Cardiac fibroblast (primary cell): ENCODE data around the gene WIPF1.

Experiments
- DNase-seq, 2 donors: peaks; one replicate each; pipeline versions ENCODE4 v3.0.0 to v3.0.0-alpha.2; 2010; ENCODE audit warnings: low read depth in 2 of 2
- H3K4me3 ChIP-seq, 2 donors: replicated peaks in 1 of 2; 1 replicate in 1 of 2; 2 replicates in 1 of 2; pipeline ENCODE4 v1.5.1; 2011; ENCODE audit warnings: low read depth in 2 of 2, low read length in 2 of 2, mild to moderate bottlenecking in 2 of 2, moderate library complexity in 1 of 2
- CTCF ChIP-seq: IDR thresholded peaks from one replicate; pipeline ENCODE4 v1.5.1; 2011; ENCODE audit warnings: low read depth, mild to moderate bottlenecking, low read length, inconsistent platforms

WIPF1 gene

DNA sequence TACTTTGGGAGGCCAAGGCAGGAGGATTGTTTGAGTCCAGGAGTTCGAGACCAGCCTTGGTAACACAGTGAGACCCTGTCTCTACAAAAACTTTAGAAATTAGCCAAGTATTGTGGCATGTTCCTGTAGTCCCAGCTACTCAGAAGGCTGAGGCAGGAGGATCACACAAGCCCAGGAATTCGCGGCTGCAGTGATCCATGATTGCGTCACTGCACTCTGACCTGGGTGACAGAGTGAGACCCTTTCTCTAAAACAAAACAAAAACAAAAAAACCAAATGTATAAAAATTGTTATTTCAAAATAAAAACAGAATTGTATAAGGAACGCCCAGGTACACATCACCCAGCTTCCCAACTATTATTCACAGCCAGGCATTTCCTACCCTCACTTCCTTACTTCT, 56.7 kb downstream of the WIPF1 start:
- no peak for TF ChIP-seq CTCF
- no peak for DNase-seq
- H3K4me3 ChIP-seq, result no peak overlapping the region

DNA sequence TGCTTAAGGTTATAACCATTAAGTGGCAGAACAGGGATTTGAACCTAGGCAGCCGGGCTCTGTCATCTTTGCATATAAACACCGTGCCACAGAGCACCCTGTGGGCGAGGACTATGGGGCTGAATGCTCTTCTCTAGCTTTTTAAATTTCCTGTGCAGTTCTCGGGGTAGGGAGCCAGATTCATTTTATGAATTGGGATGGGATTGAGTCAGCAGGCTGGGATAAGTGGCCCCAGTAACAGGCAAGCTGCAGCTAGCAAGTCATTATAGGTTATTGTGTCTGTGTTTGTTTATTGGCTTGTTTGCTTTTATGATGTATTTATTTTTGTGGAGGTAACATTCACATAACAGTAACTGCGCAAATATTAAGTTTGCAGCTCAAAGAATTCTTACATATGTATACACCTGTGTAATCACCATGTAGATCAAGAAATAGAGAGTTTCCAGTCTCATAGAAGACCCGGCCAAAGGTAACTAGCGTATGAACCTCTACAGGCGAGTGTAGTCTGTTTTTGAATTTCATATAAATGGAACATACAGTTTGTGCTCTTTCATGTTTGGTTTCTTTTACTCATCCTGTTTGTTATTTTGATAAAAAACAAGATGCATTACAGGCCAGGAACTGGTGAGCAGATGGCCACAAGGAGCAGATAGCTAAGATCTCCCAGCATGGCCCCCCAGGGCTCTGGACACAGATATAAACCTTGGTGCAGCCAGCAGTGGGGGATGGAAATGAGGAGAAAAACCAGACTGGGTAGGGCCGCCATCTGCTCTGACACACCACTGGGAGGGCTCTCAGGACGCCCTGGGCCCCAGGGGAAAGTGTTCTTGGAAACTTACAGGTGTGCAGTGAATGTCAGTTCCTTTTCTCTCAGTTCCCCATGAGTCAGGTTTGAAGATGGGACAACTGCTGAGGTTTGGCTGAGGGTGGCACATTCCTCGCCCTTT, 61.6 kb downstream of the WIPF1 start:
- no peak overlapping the region for H3K4me3 ChIP-seq
- TF ChIP-seq CTCF, result no peak
- no peak for DNase-seq

DNA sequence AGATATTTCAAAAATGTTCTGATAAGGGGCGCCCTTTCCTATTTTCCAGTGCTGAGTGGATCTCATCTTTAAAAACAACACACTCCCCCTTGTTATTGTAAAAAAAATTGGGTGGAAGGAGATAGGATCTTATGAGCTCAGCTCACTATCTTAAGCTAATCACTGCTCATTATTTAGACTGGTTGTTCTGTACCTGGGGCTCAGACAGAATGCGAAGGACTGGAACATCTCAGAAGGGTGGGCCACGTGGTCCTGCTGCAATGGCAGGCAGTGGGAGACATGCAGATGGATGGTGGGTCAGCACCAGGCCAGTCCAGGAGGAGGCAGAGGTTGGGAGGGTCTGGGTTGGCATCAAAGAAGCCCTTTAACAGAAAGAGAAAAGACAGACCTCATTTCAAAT, 62.5 kb downstream of the WIPF1 start:
- no peak for TF ChIP-seq CTCF
- no peak overlapping the region for H3K4me3 ChIP-seq
- DNase-seq, result no peak

GRCh38 chr2:174529916-174530315, 67.7 kb downstream of the WIPF1 start:
- DNase-seq, result no peak
- no peak overlapping the region for H3K4me3 ChIP-seq
- TF ChIP-seq CTCF, result no peak

- no peak for DNase-seq
- H3K4me3 ChIP-seq, result no peak overlapping the region
- TF ChIP-seq CTCF, result no peak
Measured at GRCh38 chr2:174527959-174528358, 69.6 kb downstream of the WIPF1 start.

GRCh38 chr2:174527101-174527721, 70.4 kb downstream of the WIPF1 start:
- H3K4me3 ChIP-seq, result no peak overlapping the region
- DNase-seq, result no peak
- TF ChIP-seq CTCF, result no peak
